ENCODE data around the gene TMEM18. TPM values are rescaled to one million over a fixed set of nuclear protein-coding genes. Genes with fewer than 3 reads are reported as not detected.

The TMEM18 gene
- total and polyA plus RNA-seq, 8 donors: 16.9 to 64.6 (median 57.7) TPM

- TF ChIP-seq CTCF (IDR thresholded peaks at IDR 0.05): no peak
- intact Hi-C loops (cut with DNase I): no loop called here
- ATAC-seq: no peak
Measured at GRCh38 chr2:696463-696862, 19.3 kb upstream of the TMEM18 start.

DNA sequence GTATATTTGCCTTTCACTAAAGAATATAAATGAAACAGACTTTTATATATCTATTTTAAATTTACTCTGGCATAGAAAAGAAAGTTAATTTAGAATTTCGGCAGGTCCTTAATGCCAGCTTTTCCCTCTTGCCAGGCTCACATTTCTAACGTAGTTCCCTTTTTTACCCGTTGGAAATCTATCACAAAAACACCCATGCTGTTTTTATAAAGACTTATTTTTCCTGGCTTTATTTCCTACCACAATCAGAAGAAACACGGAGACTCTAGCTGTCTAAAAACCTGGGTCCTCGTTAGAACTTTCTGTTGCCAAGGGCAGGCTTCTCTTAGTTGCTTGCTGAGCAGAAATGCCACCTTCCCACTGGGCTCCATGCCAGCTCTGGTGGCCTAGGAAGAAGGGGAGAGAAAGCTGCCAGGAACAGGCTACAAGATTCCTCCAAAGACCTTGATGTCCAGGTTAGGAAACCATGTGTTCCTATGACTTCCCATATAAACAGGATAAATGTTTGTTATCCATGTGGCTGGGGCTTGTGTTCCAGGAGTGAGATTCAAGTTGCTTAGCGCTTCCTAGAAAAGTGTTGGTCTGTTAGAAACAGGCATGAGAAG lies 17.8 kb upstream of the TMEM18 start:
- DNase-seq (peak in 1 of 4 donors; percentile 37), ATAC-seq (no peak)
- H3K27ac ChIP-seq: no peak overlapping the region
- H3K4me1 ChIP-seq: peaks cover 0 to 4% of the 10 kb centered on the region in 2 donors
- no peak overlapping the region for H3K4me3 ChIP-seq
- intact Hi-C loops (cut with DNase I): no loop called here
- no peaks in the 10 kb centered on the region for H3K36me3 ChIP-seq
- H3K27me3 ChIP-seq: no peaks in the 10 kb centered on the region
- H3K9me3 ChIP-seq: peaks cover 0 to 8% of the 10 kb centered on the region in 2 donors
- TF ChIP-seq CTCF (IDR thresholded peaks at IDR 0.05): no peak

More at GRCh38 chr2:696463-696862, 19.3 kb upstream of the TMEM18 start:
- H3K36me3 ChIP-seq: no peaks in the 10 kb centered on the region
- H3K9me3 ChIP-seq: peaks cover 0 to 8% of the 10 kb centered on the region in 2 donors
- DNase-seq: no peak
- H3K27me3 ChIP-seq: no peaks in the 10 kb centered on the region
- no peak overlapping the region for H3K27ac ChIP-seq
- H3K4me3 ChIP-seq: no peak overlapping the region
- H3K4me1 ChIP-seq: peaks cover 0 to 4% of the 10 kb centered on the region in 2 donors

GRCh38 chr2:694174-694573 lies 17.0 kb upstream of the TMEM18 start:
- TF ChIP-seq CTCF (IDR thresholded peaks at IDR 0.05): no peak
- Histone ChIP-seq H3K27me3 (no peaks in the 10 kb centered on the region), H3K4me3 (no peak overlapping the region), H3K9me3 (peaks cover 0 to 2% of the 10 kb centered on the region in 2 donors), H3K36me3 (no peaks in the 10 kb centered on the region), H3K27ac (no peak overlapping the region), H3K4me1 (peaks cover 0 to 4% of the 10 kb centered on the region in 2 donors)
- intact Hi-C loops (cut with DNase I): no loop called here
- DNase-seq: peak in 2 of 4 donors; percentile 33 to 70
- ATAC-seq: no peak

DNA sequence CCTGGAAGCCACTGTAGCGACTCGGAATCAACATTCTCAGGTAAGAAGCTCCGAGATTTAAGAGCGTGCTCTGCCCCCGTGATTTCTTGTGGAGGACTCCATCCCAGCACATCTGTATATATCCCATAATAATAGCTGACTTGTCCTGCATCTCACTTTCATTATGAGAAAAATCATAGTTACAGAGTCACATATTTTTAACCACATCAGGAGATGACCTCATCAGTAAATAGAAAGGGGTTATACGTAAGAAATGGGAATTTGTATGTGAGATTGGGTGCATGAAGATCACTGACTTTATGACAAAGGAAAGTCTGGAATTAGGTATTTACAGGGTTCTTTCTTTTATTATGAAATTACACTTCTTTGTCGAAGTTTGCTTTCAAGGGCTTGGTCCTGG lies 16.4 kb upstream of the TMEM18 start:
- intact Hi-C loops (cut with DNase I): no loop called here
- TF ChIP-seq CTCF (IDR thresholded peaks at IDR 0.05): no peak
- no peak for DNase-seq
- Histone ChIP-seq H3K9me3 (no peaks in the 10 kb centered on the region), H3K4me1 (peaks cover 0 to 4% of the 10 kb centered on the region in 2 donors), H3K27ac (no peak overlapping the region), H3K36me3 (no peaks in the 10 kb centered on the region), H3K27me3 (no peaks in the 10 kb centered on the region), H3K4me3 (no peak overlapping the region)
- no peak for ATAC-seq

GRCh38 chr2:692767-693166 lies 15.6 kb upstream of the TMEM18 start:
- Histone ChIP-seq H3K4me3 (no peak overlapping the region), H3K9me3 (no peaks in the 10 kb centered on the region), H3K36me3 (no peaks in the 10 kb centered on the region), H3K27me3 (no peaks in the 10 kb centered on the region), H3K27ac (no peak overlapping the region), H3K4me1 (peaks cover 0 to 4% of the 10 kb centered on the region in 2 donors)
- no peak for TF ChIP-seq CTCF (IDR thresholded peaks at IDR 0.05)
- ATAC-seq: no peak
- peak in 1 of 4 donors; percentile 32 for DNase-seq
- intact Hi-C loops (cut with DNase I): no loop called here
